ENCODE data around the gene TMEM183A.
"Not testable (repeated sequence)": the region's sequence is repeated elsewhere in the genome, so short reads cannot be mapped to it uniquely, and the experiment has no call there.

Gene TMEM183A

GRCh38 chr1:202987922-202988583 lies 19.1 kb upstream of the TMEM183A start:
- DNase-seq = no peak

- DNase-seq = no peak
These were observed 17.3 kb upstream of the TMEM183A start for GRCh38 chr1:202989879-202990278.

GRCh38 chr1:202991112-202991511 lies 16.1 kb upstream of the TMEM183A start:
- no peak for DNase-seq

GRCh38 chr1:202994756-202995155 lies 12.4 kb upstream of the TMEM183A start:
- DNase-seq = no peak

GRCh38 chr1:202998836-202999750 lies 8.1 kb upstream of the TMEM183A start:
- peak; percentile 18 for DNase-seq

GRCh38 chr1:203000217-203000944 lies 6.8 kb upstream of the TMEM183A start:
- no peak for DNase-seq

- DNase-seq = no peak
These were observed 5.2 kb upstream of the TMEM183A start for GRCh38 chr1:203001986-203002385.

- no peak for DNase-seq
These were observed 4.2 kb upstream of the TMEM183A start for GRCh38 chr1:203002951-203003350.

- not testable (repeated sequence) for DNase-seq
These were observed 1.6 kb upstream of the TMEM183A start for GRCh38 chr1:203005395-203006142.

GRCh38 chr1:203009185-203009584 lies 2.0 kb downstream of the TMEM183A start:
- no peak for DNase-seq

- no peak for DNase-seq
These were observed 4.4 kb downstream of the TMEM183A start for GRCh38 chr1:203011582-203011981.

GRCh38 chr1:203017061-203017460 lies 9.9 kb downstream of the TMEM183A start:
- DNase-seq = no peak

GRCh38 chr1:203017692-203018091 lies 10.5 kb downstream of the TMEM183A start:
- DNase-seq = no peak

- DNase-seq = not testable (repeated sequence)
These were observed 15.7 kb downstream of the TMEM183A start for GRCh38 chr1:203022855-203023254.

- no peak for DNase-seq
These were observed 18.5 kb downstream of the TMEM183A start for GRCh38 chr1:203025686-203026030.

GRCh38 chr1:203026031-203026665 lies 19.0 kb downstream of the TMEM183A start, which contains the start of gene PPFIA4:
PPFIA4 (plus strand) TSS chr1:203026491; CDS start chr1:203039009, 12,518 bp downstream.
- DNase-seq = peak; percentile 74

GRCh38 chr1:203026666-203027663 lies 19.8 kb downstream of the TMEM183A start:
- DNase-seq = no peak

- no peak for DNase-seq
These were observed 21.1 kb downstream of the TMEM183A start for GRCh38 chr1:203028067-203028783.

- DNase-seq = no peak
These were observed 21.8 kb downstream of the TMEM183A start for GRCh38 chr1:203028784-203029553.

All from NCI-H1436 treated with DMSO at 0.1 percent for 48 hours (cell line).